Measurements from ENCODE around the gene OSBPL2.

The OSBPL2 gene

GRCh38 chr20:62327726-62328495, 89.6 kb downstream of the OSBPL2 start:
- no peaks in the 10 kb centered on the region for H3K4me1 Mint-ChIP-seq (ENCODE audit: low read depth)
- H3K36me3 Mint-ChIP-seq (ENCODE audit: low read depth), result no peaks in the 10 kb centered on the region
- no peak overlapping the region for H3K4me3 Mint-ChIP-seq
- no peak for DNase-seq (ENCODE audit: low spot score)
- H3K9me3 Mint-ChIP-seq, result no peaks in the 10 kb centered on the region
- no peak overlapping the region for H3K27ac Mint-ChIP-seq
- H3K27me3 Mint-ChIP-seq (ENCODE audit: low read depth), result no peaks in the 10 kb centered on the region

- Mint-ChIP-seq H3K27ac (no peak overlapping the region), H3K4me1 (ENCODE audit: low read depth) (no peaks in the 10 kb centered on the region), H3K4me3 (no peak overlapping the region), H3K9me3 (no peaks in the 10 kb centered on the region), H3K36me3 (ENCODE audit: low read depth) (no peaks in the 10 kb centered on the region), H3K27me3 (ENCODE audit: low read depth) (no peaks in the 10 kb centered on the region)
- DNase-seq (ENCODE audit: low spot score), result no peak
These were observed 90.5 kb downstream of the OSBPL2 start for GRCh38 chr20:62328684-62329388.

- Mint-ChIP-seq H3K27me3 (ENCODE audit: low read depth) (no peaks in the 10 kb centered on the region), H3K4me3 (no peak overlapping the region), H3K36me3 (ENCODE audit: low read depth) (no peaks in the 10 kb centered on the region), H3K27ac (no peak overlapping the region), H3K9me3 (no peaks in the 10 kb centered on the region), H3K4me1 (ENCODE audit: low read depth) (no peaks in the 10 kb centered on the region)
- DNase-seq (ENCODE audit: low spot score), result no peak
These were observed 91.4 kb downstream of the OSBPL2 start for GRCh38 chr20:62329389-62330377.

- no peaks in the 10 kb centered on the region for H3K4me1 Mint-ChIP-seq (ENCODE audit: low read depth)
- H3K27me3 Mint-ChIP-seq (ENCODE audit: low read depth), result no peaks in the 10 kb centered on the region
- no peak overlapping the region for H3K4me3 Mint-ChIP-seq
- no peaks in the 10 kb centered on the region for H3K36me3 Mint-ChIP-seq (ENCODE audit: low read depth)
- no peak overlapping the region for H3K27ac Mint-ChIP-seq
- no peak for DNase-seq (ENCODE audit: low spot score)
- H3K9me3 Mint-ChIP-seq, result no peaks in the 10 kb centered on the region
These were observed 92.4 kb downstream of the OSBPL2 start for GRCh38 chr20:62330576-62331317.

GRCh38 chr20:62331347-62331746, 93.0 kb downstream of the OSBPL2 start:
- Mint-ChIP-seq H3K27me3 (ENCODE audit: low read depth) (no peaks in the 10 kb centered on the region), H3K27ac (no peak overlapping the region), H3K9me3 (no peaks in the 10 kb centered on the region), H3K36me3 (ENCODE audit: low read depth) (no peaks in the 10 kb centered on the region), H3K4me1 (ENCODE audit: low read depth) (no peaks in the 10 kb centered on the region), H3K4me3 (no peak overlapping the region)
- DNase-seq (ENCODE audit: low spot score), result no peak

- Mint-ChIP-seq H3K9me3 (no peaks in the 10 kb centered on the region), H3K4me3 (no peak overlapping the region), H3K27ac (no peak overlapping the region), H3K4me1 (ENCODE audit: low read depth) (no peaks in the 10 kb centered on the region), H3K36me3 (ENCODE audit: low read depth) (no peaks in the 10 kb centered on the region), H3K27me3 (ENCODE audit: low read depth) (no peaks in the 10 kb centered on the region)
- DNase-seq (ENCODE audit: low spot score), result no peak
These were observed 94.1 kb downstream of the OSBPL2 start for GRCh38 chr20:62332421-62332820.

- Mint-ChIP-seq H3K4me1 (ENCODE audit: low read depth) (no peaks in the 10 kb centered on the region), H3K27ac (no peak overlapping the region), H3K4me3 (no peak overlapping the region), H3K9me3 (no peaks in the 10 kb centered on the region), H3K36me3 (ENCODE audit: low read depth) (no peaks in the 10 kb centered on the region), H3K27me3 (ENCODE audit: low read depth) (no peaks in the 10 kb centered on the region)
- DNase-seq (ENCODE audit: low spot score), result no peak
These were observed 94.9 kb downstream of the OSBPL2 start for GRCh38 chr20:62332989-62333819.

- H3K36me3 Mint-ChIP-seq (ENCODE audit: low read depth), result no peaks in the 10 kb centered on the region
- no peak overlapping the region for H3K27ac Mint-ChIP-seq
- H3K4me1 Mint-ChIP-seq (ENCODE audit: low read depth), result no peaks in the 10 kb centered on the region
- H3K27me3 Mint-ChIP-seq (ENCODE audit: low read depth), result no peaks in the 10 kb centered on the region
- H3K4me3 Mint-ChIP-seq, result no peak overlapping the region
- no peaks in the 10 kb centered on the region for H3K9me3 Mint-ChIP-seq
- no peak for DNase-seq (ENCODE audit: low spot score)
These were observed 95.7 kb downstream of the OSBPL2 start for GRCh38 chr20:62333820-62334595.

- no peak overlapping the region for H3K27ac Mint-ChIP-seq
- no peaks in the 10 kb centered on the region for H3K27me3 Mint-ChIP-seq (ENCODE audit: low read depth)
- no peak for DNase-seq (ENCODE audit: low spot score)
These were observed 96.6 kb downstream of the OSBPL2 start for GRCh38 chr20:62334881-62335280.

GRCh38 chr20:62335532-62335931, 97.2 kb downstream of the OSBPL2 start:
- Mint-ChIP-seq H3K4me1 (ENCODE audit: low read depth) (no peaks in the 10 kb centered on the region), H3K4me3 (no peak overlapping the region), H3K27me3 (ENCODE audit: low read depth) (no peaks in the 10 kb centered on the region), H3K36me3 (ENCODE audit: low read depth) (no peaks in the 10 kb centered on the region), H3K27ac (no peak overlapping the region), H3K9me3 (no peaks in the 10 kb centered on the region)
- no peak for DNase-seq (ENCODE audit: low spot score)

More at GRCh38 chr20:62334881-62335280, 96.6 kb downstream of the OSBPL2 start:
- Mint-ChIP-seq H3K9me3 (no peaks in the 10 kb centered on the region), H3K4me1 (ENCODE audit: low read depth) (no peaks in the 10 kb centered on the region), H3K36me3 (ENCODE audit: low read depth) (no peaks in the 10 kb centered on the region), H3K4me3 (no peak overlapping the region)

GRCh38 chr20:62336329-62336728, 98.0 kb downstream of the OSBPL2 start:
- Mint-ChIP-seq H3K9me3 (no peaks in the 10 kb centered on the region), H3K36me3 (ENCODE audit: low read depth) (no peaks in the 10 kb centered on the region), H3K27ac (no peak overlapping the region), H3K4me3 (no peak overlapping the region), H3K4me1 (ENCODE audit: low read depth) (no peaks in the 10 kb centered on the region), H3K27me3 (ENCODE audit: low read depth) (no peaks in the 10 kb centered on the region)
- DNase-seq (ENCODE audit: low spot score), result no peak
